ENCODE measurements around the gene SLC4A5. TPM values are rescaled to one million over a fixed set of nuclear protein-coding genes. Genes with fewer than 3 reads are reported as not detected.

Gene SLC4A5
- total and polyA plus RNA-seq, 10 donors, result 0.45 to 9.7 (median 3.1) TPM

- intact Hi-C loops (cut with DNase I; ENCODE audit: low total_unique reads), result no loop called here
- no peak for TF ChIP-seq POLR2AphosphoS5 (IDR thresholded peaks at IDR 0.05)
Observed at GRCh38 chr2:74244286-74244685, 98.9 kb downstream of the SLC4A5 start.

GRCh38 chr2:74242354-74243071 is 100.7 kb downstream of the SLC4A5 start:
- peaks cover 0 to 8% (median 0%) of the 10 kb centered on the region in 6 donors for H3K36me3 ChIP-seq
- DNase-seq, result peak; percentile 6
- TF ChIP-seq POLR2A (IDR thresholded peaks at IDR 0.05) (no peak), POLR2AphosphoS5 (IDR thresholded peaks at IDR 0.05) (no peak), CTCF (IDR thresholded peaks at IDR 0.05 in 8 of 11, conservative IDR thresholded peaks at IDR 0.05 in 3 of 11) (no peak)
- no peak overlapping the region for H3K4me3 ChIP-seq
- H3K27me3 ChIP-seq (replicated peaks in 1 of 7), result no peaks in the 10 kb centered on the region
- no peak overlapping the region for H3K27ac ChIP-seq
- H3K9me3 ChIP-seq, result no peaks in the 10 kb centered on the region
- intact Hi-C loops (cut with DNase I; ENCODE audit: low total_unique reads), result no loop called here
- WGBS, 5 donors, result 86 to 91% (median 88%) methylated on average over 7 of the region's 7 CpGs
- H3K4me1 ChIP-seq, result no peaks in the 10 kb centered on the region

More at GRCh38 chr2:74244286-74244685, 98.9 kb downstream of the SLC4A5 start:
- Histone ChIP-seq H3K4me3 (no peak overlapping the region), H3K27me3 (replicated peaks in 1 of 7) (no peaks in the 10 kb centered on the region), H3K36me3 (peaks cover 0 to 8% (median 0%) of the 10 kb centered on the region in 6 donors), H3K27ac (no peak overlapping the region), H3K4me1 (no peaks in the 10 kb centered on the region), H3K9me3 (no peaks in the 10 kb centered on the region)
- DNase-seq, result no peak
- 72 to 93% (median 79%) methylated on average over 3 of the region's 3 CpGs for WGBS, 5 donors

GRCh38 chr2:74239346-74239745 is 103.9 kb downstream of the SLC4A5 start:
- TF ChIP-seq CTCF (IDR thresholded peaks at IDR 0.05 in 8 of 11, conservative IDR thresholded peaks at IDR 0.05 in 3 of 11) (no peak), POLR2A (IDR thresholded peaks at IDR 0.05) (no peak), POLR2AphosphoS5 (IDR thresholded peaks at IDR 0.05) (no peak)
- no peaks in the 10 kb centered on the region for H3K9me3 ChIP-seq
- no peak overlapping the region for H3K27ac ChIP-seq
- intact Hi-C loops (cut with DNase I; ENCODE audit: low total_unique reads), result no loop called here
- peaks cover 0 to 5% (median 0%) of the 10 kb centered on the region in 6 donors for H3K36me3 ChIP-seq
- peak; percentile 44 for DNase-seq
- 74 to 93% (median 83%) methylated on average over 7 of the region's 7 CpGs for WGBS, 5 donors
- H3K4me3 ChIP-seq, result no peak overlapping the region
- H3K4me1 ChIP-seq, result no peaks in the 10 kb centered on the region
- no peaks in the 10 kb centered on the region for H3K27me3 ChIP-seq (replicated peaks in 1 of 7)

GRCh38 chr2:74238879-74239278 is 104.3 kb downstream of the SLC4A5 start:
- Histone ChIP-seq H3K27me3 (replicated peaks in 1 of 7) (no peaks in the 10 kb centered on the region), H3K4me3 (no peak overlapping the region), H3K27ac (no peak overlapping the region), H3K36me3 (peaks cover 0 to 5% (median 0%) of the 10 kb centered on the region in 6 donors), H3K4me1 (no peaks in the 10 kb centered on the region), H3K9me3 (no peaks in the 10 kb centered on the region)
- 86 to 100% (median 89%) methylated on average over 2 of the region's 2 CpGs for WGBS, 5 donors
- no peak for DNase-seq
- TF ChIP-seq CTCF (IDR thresholded peaks at IDR 0.05 in 8 of 11, conservative IDR thresholded peaks at IDR 0.05 in 3 of 11) (no peak), POLR2A (IDR thresholded peaks at IDR 0.05) (no peak), POLR2AphosphoS5 (IDR thresholded peaks at IDR 0.05) (no peak)
- intact Hi-C loops (cut with DNase I; ENCODE audit: low total_unique reads), result no loop called here
